Tibial nerve (tissue), 4 donors: ENCODE results near the gene RNF212.

ENCODE experiments used
- EP300 ChIP-seq, 2 donors: sonication (generic); formaldehyde crosslinking; IDR thresholded peaks; one replicate each; pipeline ENCODE4 v1.6.1; 2017; ENCODE audit warnings: antibody characterized with exemption in 2 of 2, mild to moderate bottlenecking in 1 of 2
- TF ChIP-seq, protein P1 (sequence below), 5 experiments: fragments of 200-600 bp in 3 of 5; fragments of 450-650 bp in 2 of 5; sonication (generic) in 3 of 5; IDR thresholded peaks; one replicate each; pipeline ENCODE4 v1.5.1; 2016 to 2019; ENCODE audit warnings: antibody characterized with exemption in 5 of 5, mild to moderate bottlenecking in 3 of 5, moderate library complexity in 2 of 5

DNA sequence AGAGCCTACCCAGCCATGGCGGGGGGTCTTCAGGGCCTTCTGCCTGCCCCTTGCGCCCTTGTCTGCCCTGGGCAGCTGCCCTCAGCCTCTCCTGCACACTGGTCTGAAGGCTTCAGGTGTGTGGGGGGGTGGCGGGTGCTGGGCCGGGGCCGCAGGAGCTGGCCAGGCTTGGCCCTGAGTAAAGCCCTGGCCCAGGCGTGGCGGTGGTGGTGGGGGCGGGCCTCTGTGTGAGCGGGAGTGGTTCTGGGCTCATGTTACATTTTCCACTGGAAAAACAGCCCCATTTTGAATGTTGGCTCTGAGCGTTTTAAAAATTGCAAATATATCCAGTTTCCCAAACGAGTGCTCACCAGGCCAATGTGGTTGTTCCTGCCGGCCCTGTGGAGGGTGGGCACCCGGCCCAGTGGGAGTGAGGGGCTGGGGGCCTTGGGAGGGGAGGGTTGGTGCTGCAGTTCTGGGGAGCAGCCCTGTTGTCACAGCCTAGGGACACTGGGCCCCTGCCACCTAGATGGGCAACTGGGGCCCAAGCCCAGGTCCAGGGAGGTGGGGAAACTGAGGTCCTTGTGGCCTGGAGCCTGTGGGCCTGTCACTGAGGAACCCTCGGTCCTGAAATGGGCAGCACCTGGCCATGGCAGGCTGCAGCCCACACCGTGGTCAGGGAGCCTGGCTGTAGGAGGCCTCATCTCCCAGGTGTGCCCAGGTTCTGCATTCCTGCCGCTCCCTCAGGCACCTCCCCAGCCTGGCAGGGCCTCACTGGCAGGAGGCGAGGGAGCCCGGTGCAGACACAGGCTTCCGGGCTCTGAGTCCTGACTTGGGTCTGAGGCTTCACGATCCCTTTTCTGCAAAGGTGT, 73.6 kb downstream of the RNF212 start:
- no peak for TF ChIP-seq EP300 (IDR thresholded peaks at IDR 0.05)
- TF ChIP-seq, protein P1, sequence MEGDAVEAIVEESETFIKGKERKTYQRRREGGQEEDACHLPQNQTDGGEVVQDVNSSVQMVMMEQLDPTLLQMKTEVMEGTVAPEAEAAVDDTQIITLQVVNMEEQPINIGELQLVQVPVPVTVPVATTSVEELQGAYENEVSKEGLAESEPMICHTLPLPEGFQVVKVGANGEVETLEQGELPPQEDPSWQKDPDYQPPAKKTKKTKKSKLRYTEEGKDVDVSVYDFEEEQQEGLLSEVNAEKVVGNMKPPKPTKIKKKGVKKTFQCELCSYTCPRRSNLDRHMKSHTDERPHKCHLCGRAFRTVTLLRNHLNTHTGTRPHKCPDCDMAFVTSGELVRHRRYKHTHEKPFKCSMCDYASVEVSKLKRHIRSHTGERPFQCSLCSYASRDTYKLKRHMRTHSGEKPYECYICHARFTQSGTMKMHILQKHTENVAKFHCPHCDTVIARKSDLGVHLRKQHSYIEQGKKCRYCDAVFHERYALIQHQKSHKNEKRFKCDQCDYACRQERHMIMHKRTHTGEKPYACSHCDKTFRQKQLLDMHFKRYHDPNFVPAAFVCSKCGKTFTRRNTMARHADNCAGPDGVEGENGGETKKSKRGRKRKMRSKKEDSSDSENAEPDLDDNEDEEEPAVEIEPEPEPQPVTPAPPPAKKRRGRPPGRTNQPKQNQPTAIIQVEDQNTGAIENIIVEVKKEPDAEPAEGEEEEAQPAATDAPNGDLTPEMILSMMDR (IDR thresholded peaks at IDR 0.05) = no peak
